Superior temporal gyrus (tissue), 1 donor: ENCODE results near the gene DEFB129.
"Not testable (repeated sequence)": the region's sequence is repeated elsewhere in the genome, so short reads cannot be mapped to it uniquely, and the experiment has no call there.

Source experiments
- DNase-seq: peaks from one replicate; pipeline ENCODE4 v3.0.0-alpha.2; 2016; ENCODE audit errors: extremely low spot score

The DEFB129 gene

GRCh38 chr20:226958-227357 lies at the start of gene DEFB129:
DEFB129 (plus strand) TSS chr20:227258; CDS start chr20:227289, 31 bp downstream.
- no peak for DNase-seq

GRCh38 chr20:184288-184687 lies 42.8 kb upstream of the DEFB129 start:
- no peak for DNase-seq

- DNase-seq, result no peak
These were observed 39.3 kb upstream of the DEFB129 start for GRCh38 chr20:187733-188132.

- DNase-seq, result no peak
These were observed 37.4 kb upstream of the DEFB129 start, which contains the start of gene DEFB128 for GRCh38 chr20:189611-190010. DEFB128 (minus strand) TSS chr20:189711; CDS start chr20:189623, 88 bp downstream.

GRCh38 chr20:198225-198624 lies 28.8 kb upstream of the DEFB129 start:
- no peak for DNase-seq

GRCh38 chr20:199996-200395 lies 27.1 kb upstream of the DEFB129 start:
- DNase-seq, result no peak

- DNase-seq, result not testable (repeated sequence)
These were observed 23.4 kb upstream of the DEFB129 start for GRCh38 chr20:203630-204029.

- peak; percentile 68 for DNase-seq
These were observed 18.0 kb upstream of the DEFB129 start for GRCh38 chr20:208942-209566.

GRCh38 chr20:210809-211502 lies 16.1 kb upstream of the DEFB129 start:
- no peak for DNase-seq

- DNase-seq, result no peak
These were observed 12.7 kb upstream of the DEFB129 start for GRCh38 chr20:214383-214782.

- DNase-seq, result no peak
These were observed 11.3 kb upstream of the DEFB129 start for GRCh38 chr20:215796-216195.

GRCh38 chr20:217266-217665 lies 9.8 kb upstream of the DEFB129 start:
- no peak for DNase-seq

- peak; percentile 42 for DNase-seq
These were observed 7.6 kb upstream of the DEFB129 start for GRCh38 chr20:219290-220115.

- no peak for DNase-seq
These were observed 5.7 kb upstream of the DEFB129 start for GRCh38 chr20:221258-221830.

GRCh38 chr20:225879-226278 lies 1.2 kb upstream of the DEFB129 start:
- not testable (repeated sequence) for DNase-seq

- DNase-seq, result no peak
These were observed 514 bp downstream of the DEFB129 start for GRCh38 chr20:227439-228105.

- DNase-seq, result no peak
These were observed 8.8 kb downstream of the DEFB129 start for GRCh38 chr20:235891-236290.

- no peak for DNase-seq
These were observed 10.4 kb downstream of the DEFB129 start for GRCh38 chr20:237489-237888.

- DNase-seq, result no peak
These were observed 10.9 kb downstream of the DEFB129 start for GRCh38 chr20:237929-238328.

GRCh38 chr20:242905-243304 lies 15.8 kb downstream of the DEFB129 start:
- DNase-seq, result no peak

- no peak for DNase-seq
These were observed 24.3 kb downstream of the DEFB129 start for GRCh38 chr20:251354-251753.

- no peak for DNase-seq
These were observed 25.7 kb downstream of the DEFB129 start for GRCh38 chr20:252801-253200.
